Gastrocnemius medialis (tissue), 4 donors: ENCODE results near the gene SND1. TPM values are rescaled to one million over a fixed set of nuclear protein-coding genes. Genes with fewer than 3 reads are reported as not detected.

Source experiments
- ATAC-seq, 2 donors: fragments of 150-250 bp; one replicate each; pipeline ENCODE4 v1.9.1; 2016
- DNase-seq, 2 donors: peaks; one replicate each; pipeline ENCODE4 v3.0.0-alpha.2; 2019
- H3K27ac ChIP-seq, 4 donors: fragments of 200-600 bp; sonication (generic); 1 replicate in 1 of 4; 2 replicates in 3 of 4; pipeline ENCODE4 v1.5.1; 2016 to 2018; ENCODE audit warnings: mild to moderate bottlenecking in 2 of 4, moderate library complexity in 1 of 4
- H3K27me3 ChIP-seq, 3 donors: fragments of 200-600 bp; sonication (generic) in 2 of 3; 1 replicate in 1 of 3; 2 replicates in 2 of 3; pipeline versions ENCODE4 v1.5.1 to v1.6.0; 2016 to 2019; ENCODE audit warnings: mild to moderate bottlenecking in 1 of 3, moderate library complexity in 1 of 3
- H3K36me3 ChIP-seq, 2 donors: fragments of 200-600 bp; sonication (generic) in 1 of 2; one replicate each; pipeline ENCODE4 v1.5.1; 2017 to 2018
- H3K4me1 ChIP-seq, 2 donors: fragments of 200-600 bp; sonication (generic) in 1 of 2; one replicate each; pipeline ENCODE4 v1.5.1; 2016 to 2017; ENCODE audit warnings: mild to moderate bottlenecking in 2 of 2
- H3K4me3 ChIP-seq, 4 donors: fragments of 200-600 bp; sonication (generic) in 3 of 4; 1 replicate in 1 of 4; 2 replicates in 3 of 4; pipeline ENCODE4 v1.5.1; 2016 to 2019; ENCODE audit warnings: mild to moderate bottlenecking in 2 of 4
- H3K9me3 ChIP-seq, 3 donors: fragments of 200-600 bp; sonication (generic) in 2 of 3; 1 replicate in 1 of 3; 2 replicates in 2 of 3; pipeline ENCODE4 v1.5.1; 2016 to 2019
- CTCF ChIP-seq, 5 experiments: fragments of 450-650 bp in 3 of 5; fragments of 200-600 bp in 2 of 5; sonication (generic) in 2 of 5; IDR thresholded peaks in 4 of 5; conservative IDR thresholded peaks in 1 of 5; 1 replicate in 4 of 5; 2 replicates in 1 of 5; pipeline ENCODE4 v1.5.1; 2016 to 2019; ENCODE audit warnings: antibody characterized with exemption in 5 of 5, mild to moderate bottlenecking in 3 of 5, moderate library complexity in 3 of 5
- POLR2A ChIP-seq, 2 donors: fragments of 450-650 bp; IDR thresholded peaks; one replicate each; pipeline ENCODE4 v1.6.1; 2017; ENCODE audit warnings: antibody characterized with exemption in 2 of 2, mild to moderate bottlenecking in 2 of 2, moderate library complexity in 2 of 2
- in situ Hi-C, 4 donors: fragments of 200-750 bp; cut with MboI; loops; one replicate each; pipeline versions ENCODE4 v1.15.0 to v1.8.0; 2017; ENCODE audit warnings: low sequenced_read_pairs in 4 of 4
- intact Hi-C: fragments of 100-400 bp; cut with DNase I; formaldehyde crosslinking; loops from one replicate; pipeline ENCODE4 v1.15.1; 2023; ENCODE audit warnings: low total_unique reads
- total RNA-seq, 4 donors: library from RNA; depleted of rRNA; stranded (reverse); fragments of >200 nt; gene quantifications; one replicate each; pipeline versions ENCODE4 v1.1.0 to v1.2.3, GENCODE V29; 2016

The SND1 gene
- total RNA-seq, 4 donors from 2014 or later = 30.4 to 73.0 (median 50.3) TPM

DNA sequence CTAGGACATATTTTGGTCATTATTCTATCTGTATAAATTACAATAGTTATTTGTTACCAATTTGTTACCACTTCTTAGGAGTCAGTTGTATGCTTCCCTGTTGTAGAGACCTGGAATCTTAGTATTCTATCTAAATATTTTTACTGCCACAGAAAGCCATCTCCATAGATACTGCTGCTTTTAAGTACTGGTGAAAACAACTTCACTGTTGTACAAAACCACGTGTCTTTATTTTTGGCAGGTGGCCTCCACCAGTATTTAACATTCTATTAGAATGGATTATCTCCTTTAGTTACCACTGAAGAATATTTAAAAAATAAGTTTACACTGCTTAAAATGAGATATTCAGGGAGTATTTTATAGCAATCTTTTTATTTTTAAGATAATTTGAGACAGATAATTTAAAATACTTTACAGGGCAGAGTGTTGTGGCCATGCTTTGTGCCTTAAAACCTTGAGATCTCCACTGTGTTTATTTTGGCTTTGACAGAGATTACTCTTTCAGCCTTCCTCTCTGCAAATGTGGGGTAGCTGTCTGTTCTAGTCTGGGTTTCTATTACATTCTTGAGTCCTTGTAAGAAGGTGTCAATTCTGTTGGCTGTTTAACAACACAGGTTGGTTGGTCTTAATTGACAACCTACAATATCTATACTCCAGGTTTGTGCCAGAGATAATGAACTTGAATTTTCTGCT lies 193.7 kb downstream of the SND1 start:
- no peak for DNase-seq
- no peaks in the 10 kb centered on the region for H3K36me3 ChIP-seq
- intact Hi-C loops (no loop called here), in situ Hi-C loops (no loop called here)
- no peaks in the 10 kb centered on the region for H3K9me3 ChIP-seq
- peak overlapping the region in 3 of 4 donors; percentile 56 to 76 (median 61) for H3K27ac ChIP-seq
- H3K4me3 ChIP-seq = no peak overlapping the region
- no peak for ATAC-seq
- H3K27me3 ChIP-seq = no peaks in the 10 kb centered on the region
- peaks cover 24 to 27% of the 10 kb centered on the region in 2 donors for H3K4me1 ChIP-seq
- no peak for TF ChIP-seq POLR2A (IDR thresholded peaks at IDR 0.05)

DNA sequence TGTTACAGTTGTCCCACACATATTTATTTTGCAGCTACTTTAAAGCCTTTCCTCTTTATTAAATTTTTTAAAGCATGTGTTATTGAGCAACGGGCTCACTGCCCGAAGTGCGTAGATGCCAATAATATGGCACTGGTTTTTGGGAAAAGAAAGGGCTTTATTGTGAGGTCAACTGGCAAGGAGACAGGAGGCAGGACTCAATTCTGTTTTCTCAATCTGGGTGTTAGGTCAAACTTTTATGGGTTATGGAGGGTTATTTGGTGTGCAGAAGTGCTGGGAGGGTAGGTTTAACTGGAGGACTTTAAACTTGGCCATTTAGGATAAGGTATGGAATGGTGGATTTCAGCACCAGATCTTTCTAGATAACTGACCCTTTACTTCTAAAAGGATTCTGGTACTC lies 195.6 kb downstream of the SND1 start:
- intact Hi-C loops (no loop called here), in situ Hi-C loops (no loop called here)
- Histone ChIP-seq H3K4me3 (no peak overlapping the region), H3K36me3 (no peaks in the 10 kb centered on the region), H3K27ac (no peak overlapping the region), H3K27me3 (no peaks in the 10 kb centered on the region), H3K9me3 (no peaks in the 10 kb centered on the region), H3K4me1 (peaks cover 24 to 27% of the 10 kb centered on the region in 2 donors)
- no peak for DNase-seq
- no peak for ATAC-seq
- TF ChIP-seq POLR2A (IDR thresholded peaks at IDR 0.05) (no peak), CTCF (IDR thresholded peaks at IDR 0.05 in 4 of 5, conservative IDR thresholded peaks at IDR 0.05 in 1 of 5) (no peak)

- in situ Hi-C loops (no loop called here), intact Hi-C loops (no loop called here)
- H3K4me1 ChIP-seq = peaks cover 24 to 27% of the 10 kb centered on the region in 2 donors
- H3K27me3 ChIP-seq = no peaks in the 10 kb centered on the region
- ATAC-seq (no peak), DNase-seq (no peak)
- no peak overlapping the region for H3K4me3 ChIP-seq
- no peak overlapping the region for H3K27ac ChIP-seq
- H3K9me3 ChIP-seq = no peaks in the 10 kb centered on the region
- TF ChIP-seq CTCF (IDR thresholded peaks at IDR 0.05 in 4 of 5, conservative IDR thresholded peaks at IDR 0.05 in 1 of 5) (no peak), POLR2A (IDR thresholded peaks at IDR 0.05) (no peak)
- H3K36me3 ChIP-seq = no peaks in the 10 kb centered on the region
Observed at GRCh38 chr7:127848241-127848640, 196.2 kb downstream of the SND1 start.

DNA sequence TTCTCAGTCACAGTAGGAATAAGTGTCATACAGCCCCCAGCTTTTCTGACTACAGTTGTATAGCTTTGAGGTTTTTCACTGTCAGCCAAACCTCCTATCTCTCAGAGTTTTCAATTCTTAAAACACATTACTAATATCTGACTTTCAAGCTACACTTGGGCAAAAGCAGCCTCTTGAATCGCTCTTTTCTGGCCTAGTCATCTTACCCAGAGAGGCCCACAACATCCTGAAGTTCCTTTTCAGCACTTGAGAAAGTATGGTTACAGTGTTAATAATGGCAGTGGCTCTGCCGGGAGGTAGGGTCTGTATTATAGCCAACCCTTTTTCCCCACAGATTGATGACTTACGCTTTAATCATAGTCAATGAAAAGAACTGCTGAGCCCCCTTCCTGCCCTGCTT lies 198.2 kb downstream of the SND1 start:
- TF ChIP-seq CTCF (IDR thresholded peaks at IDR 0.05 in 4 of 5, conservative IDR thresholded peaks at IDR 0.05 in 1 of 5) = no peak
- no peak for TF ChIP-seq POLR2A (IDR thresholded peaks at IDR 0.05)
- no peak overlapping the region for H3K4me3 ChIP-seq
- in situ Hi-C loops (no loop called here), intact Hi-C loops (no loop called here)
- H3K27me3 ChIP-seq = no peaks in the 10 kb centered on the region
- H3K9me3 ChIP-seq = no peaks in the 10 kb centered on the region
- H3K4me1 ChIP-seq = peaks cover 9 to 11% of the 10 kb centered on the region in 2 donors
- no peaks in the 10 kb centered on the region for H3K36me3 ChIP-seq
- DNase-seq (no peak), ATAC-seq (no peak)
- H3K27ac ChIP-seq = no peak overlapping the region

DNA sequence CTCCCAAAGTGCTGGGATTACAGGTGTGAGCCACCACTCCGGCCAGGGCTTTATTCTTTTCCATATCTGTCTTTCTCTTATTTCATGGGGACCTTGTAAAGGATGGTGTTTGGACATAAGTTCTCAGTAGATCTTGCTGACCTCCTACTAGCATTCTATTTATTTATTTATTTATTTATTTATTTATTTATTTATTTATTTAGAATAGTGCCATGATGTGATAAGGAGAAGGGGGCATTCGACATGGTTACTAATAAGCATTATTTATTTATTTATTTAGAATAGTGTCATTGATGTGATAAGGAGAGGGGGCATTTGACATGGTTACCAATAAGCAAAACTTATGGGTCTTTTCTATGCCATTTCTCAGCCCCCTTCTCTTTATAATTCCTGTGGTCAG lies 202.4 kb downstream of the SND1 start:
- in situ Hi-C loops (no loop called here), intact Hi-C loops (no loop called here)
- H3K27me3 ChIP-seq = no peaks in the 10 kb centered on the region
- DNase-seq = no peak
- H3K4me1 ChIP-seq = peaks cover 5 to 8% of the 10 kb centered on the region in 2 donors
- H3K4me3 ChIP-seq = no peak overlapping the region
- no peak for ATAC-seq
- H3K27ac ChIP-seq = no peak overlapping the region
- no peaks in the 10 kb centered on the region for H3K36me3 ChIP-seq
- no peaks in the 10 kb centered on the region for H3K9me3 ChIP-seq
- TF ChIP-seq CTCF (IDR thresholded peaks at IDR 0.05 in 4 of 5, conservative IDR thresholded peaks at IDR 0.05 in 1 of 5) (no peak), POLR2A (IDR thresholded peaks at IDR 0.05) (no peak)
